Cerebellar cortex (tissue), 1 donor: ENCODE results near the gene ZNF624.

Experiments used
- DNase-seq: peaks from one replicate; pipeline ENCODE4 v3.0.0-alpha.2; 2015; ENCODE audit warnings: low spot score

The ZNF624 gene

DNA sequence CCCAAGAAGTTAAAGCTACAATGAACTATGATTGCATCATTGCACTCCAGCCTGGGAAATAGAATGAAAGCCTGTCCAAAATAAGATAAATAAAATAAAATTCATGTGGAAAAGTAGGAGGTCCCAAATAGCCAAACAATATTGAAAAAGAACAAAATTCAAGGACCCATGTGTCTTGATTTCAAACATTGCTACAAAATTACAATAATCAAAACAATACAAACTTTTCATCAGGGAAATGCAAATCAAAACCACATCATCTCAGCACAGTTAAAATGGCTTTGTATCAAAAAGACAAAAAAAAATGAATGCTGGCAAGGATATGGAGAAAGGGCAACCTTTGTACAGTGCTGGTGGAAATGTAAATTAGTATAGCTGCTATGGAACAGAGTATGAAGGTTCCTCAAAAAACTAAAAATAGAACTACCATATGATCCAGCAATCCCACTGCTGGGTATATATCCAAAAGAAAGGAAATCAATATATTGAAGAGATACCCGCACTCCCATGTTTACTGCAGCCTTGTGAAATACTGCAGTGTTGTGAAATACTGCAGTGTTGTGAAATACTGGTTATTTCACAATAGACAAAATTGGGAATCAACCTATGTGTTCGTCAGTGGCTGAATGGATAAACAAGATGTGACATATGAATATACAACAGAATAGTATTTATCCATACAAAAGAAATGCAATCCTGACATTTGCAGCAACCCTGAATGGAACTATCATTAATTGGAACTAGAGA, 60.1 kb downstream of the ZNF624 start:
- DNase-seq, result no peak

DNA sequence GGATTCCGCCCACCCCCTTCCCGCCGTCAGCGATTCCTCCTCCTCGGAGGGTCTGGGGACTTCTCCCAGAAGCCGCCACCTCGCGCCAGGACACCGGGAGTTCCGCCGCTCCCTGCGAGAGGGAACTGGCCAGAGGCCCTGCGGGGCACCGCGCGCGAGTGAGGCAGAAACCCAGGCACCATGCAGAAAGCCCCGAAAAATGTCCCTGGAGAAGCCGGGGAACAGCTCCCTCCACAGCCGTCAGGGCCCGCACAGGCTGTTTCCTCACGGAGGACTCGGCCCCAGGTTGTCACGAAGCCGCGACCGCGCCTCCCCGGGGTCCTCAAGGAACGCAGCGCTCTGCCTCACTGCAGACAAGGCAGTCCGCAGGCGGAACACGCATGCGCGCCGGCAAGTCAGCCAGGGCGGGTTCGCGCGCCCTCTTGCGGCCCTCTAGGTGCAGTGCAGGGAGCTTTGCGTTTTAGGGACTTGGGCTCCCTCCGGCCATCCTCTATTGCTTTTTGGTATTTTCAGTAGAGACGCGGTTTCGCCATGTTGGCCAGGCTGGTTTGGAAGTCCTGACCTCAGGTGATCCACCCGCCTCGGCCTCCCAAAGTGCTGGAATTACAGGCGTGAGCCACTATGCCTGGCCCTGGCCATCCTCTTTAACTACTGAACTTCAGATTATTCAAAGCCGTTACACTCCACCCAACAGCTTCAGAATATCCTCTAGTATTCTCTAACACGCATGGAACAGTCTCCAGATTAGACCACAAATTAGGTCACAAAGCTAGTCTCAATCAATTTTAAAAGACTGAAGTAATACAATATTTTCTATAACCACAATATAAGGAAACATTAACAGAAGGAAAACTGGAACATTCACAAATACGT, 64.3 kb downstream of the ZNF624 start:
- peak; percentile 89 for DNase-seq

DNA sequence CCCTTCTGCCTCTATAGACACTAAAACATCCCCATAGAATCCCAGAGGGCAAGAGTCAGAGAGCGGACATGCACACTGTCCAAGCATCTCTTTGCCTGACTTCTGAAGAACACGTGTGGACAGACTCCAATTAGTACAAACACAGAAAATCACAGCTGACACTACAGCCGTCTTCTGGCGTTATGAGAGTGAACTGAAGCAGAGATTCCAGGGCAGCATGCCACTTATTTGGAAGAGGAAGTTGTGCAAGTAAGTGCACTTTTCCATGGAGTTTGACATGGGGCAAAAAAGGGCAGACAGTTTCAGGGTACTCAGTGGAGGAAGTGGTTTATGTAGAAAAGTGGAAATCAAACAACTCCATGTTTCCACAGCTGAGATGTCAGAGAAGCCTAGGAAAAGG, 67.9 kb downstream of the ZNF624 start:
- no peak for DNase-seq

DNA sequence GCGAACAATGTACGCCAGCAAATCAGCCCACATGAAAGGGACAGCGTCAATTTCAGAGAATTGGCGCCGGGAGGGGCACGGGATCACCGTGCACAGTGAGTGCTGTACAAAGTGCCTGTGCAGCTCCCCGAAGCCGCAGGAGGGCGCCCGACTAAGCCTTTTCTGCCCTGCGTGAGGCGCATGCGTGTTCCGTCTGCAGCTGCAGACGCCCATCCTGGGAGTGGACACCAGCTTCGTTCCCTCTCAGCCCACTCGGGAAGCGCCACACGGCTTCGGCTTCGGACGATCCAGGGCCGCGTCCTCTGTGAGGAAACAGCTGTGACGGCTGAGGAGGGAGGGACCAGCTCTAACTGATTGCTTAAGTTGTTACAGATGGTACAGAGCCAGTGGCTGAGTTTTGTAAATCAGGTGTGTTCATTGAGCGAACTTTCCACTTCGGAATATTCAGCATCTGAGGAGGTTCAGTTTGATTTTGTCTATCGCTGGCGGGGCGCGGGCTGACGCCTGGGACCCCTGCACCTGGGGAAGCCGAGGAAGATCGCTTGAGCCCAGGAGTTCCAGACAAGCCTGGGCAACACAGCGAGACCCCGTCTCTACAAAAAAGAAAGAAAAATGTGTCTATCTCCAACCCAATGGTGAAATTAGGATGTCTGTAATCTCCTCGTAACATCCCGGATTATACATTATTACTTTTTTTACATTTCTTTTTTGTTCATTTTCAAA, 69.2 kb downstream of the ZNF624 start:
- DNase-seq, result peak; percentile 86

DNA sequence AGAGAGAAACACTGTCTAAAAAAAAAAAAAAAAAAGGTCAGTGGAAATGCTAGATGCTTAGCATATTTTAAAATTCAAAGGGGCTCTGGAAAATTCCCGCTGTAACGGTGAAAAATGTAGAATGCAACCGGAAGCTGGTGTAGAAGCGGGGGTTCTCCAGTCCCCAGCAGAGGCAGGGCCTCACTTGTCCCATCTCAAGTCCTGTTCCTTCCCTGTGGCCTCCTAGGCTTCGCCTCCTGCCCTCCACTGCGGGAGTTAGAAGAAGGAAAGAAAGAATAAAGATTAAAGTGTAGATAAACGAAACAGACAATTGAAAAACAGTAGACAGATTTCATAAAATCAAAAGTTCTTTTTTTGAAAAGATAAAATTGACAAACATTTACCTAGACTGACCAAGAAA, 69.9 kb downstream of the ZNF624 start:
- DNase-seq, result no peak

DNA sequence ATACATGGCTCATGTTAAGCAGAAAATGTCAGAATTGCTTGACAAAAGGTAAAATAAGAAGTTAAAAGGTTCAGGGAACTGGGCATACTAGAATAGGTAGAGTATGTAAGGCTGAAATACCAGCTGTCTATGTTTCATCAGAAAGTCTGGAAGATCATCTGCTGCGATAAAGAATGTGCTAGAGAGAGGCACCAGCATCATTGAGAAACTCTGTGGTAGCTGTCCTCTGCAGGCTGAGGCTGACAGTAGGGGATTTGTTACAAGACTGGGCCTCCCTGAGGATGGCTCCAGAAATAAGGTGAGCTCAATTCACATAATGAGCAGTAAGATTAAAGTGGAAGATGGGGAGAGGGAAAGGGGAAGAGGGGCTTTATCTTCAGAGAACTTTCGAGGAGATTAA, 80.2 kb downstream of the ZNF624 start:
- DNase-seq, result no peak
